T-helper 1 cell treated with Interleukin-12 subunit alpha and Interleukin-12 subunit beta and Interleukin-4 antibody, amounts not matched to agents 30 ng/mL and 1 ng/mL, for 36 hours (primary cell): Measurements from ENCODE around the gene IL1RAPL2. TPM values are rescaled to one million over a fixed set of nuclear protein-coding genes. Genes with fewer than 3 reads are reported as not detected.
"Not testable (repeated sequence)": the region's sequence is repeated elsewhere in the genome, so short reads cannot be mapped to it uniquely, and the experiment has no call there.

Experiments used
- intact Hi-C: fragments of 100-400 bp; cut with micrococcal nuclease; formaldehyde crosslinking; loops from one replicate; pipeline ENCODE4 v1.15.1; 2024
- total RNA-seq: library from RNA; stranded (reverse); gene quantifications from 2 replicates; pipeline ENCODE4 v1.2.3, GENCODE V29; 2022

Gene IL1RAPL2
- total RNA-seq, 1 donor from 2014 or later, result not detected

GRCh38 chrX:105150036-105150435 is 584.0 kb downstream of the IL1RAPL2 start:
- intact Hi-C loops, result no loop called here

- intact Hi-C loops, result no loop called here
Measured at GRCh38 chrX:105150557-105150956, 584.6 kb downstream of the IL1RAPL2 start.

- intact Hi-C loops, result no loop called here
Measured at GRCh38 chrX:105167233-105167632, 601.2 kb downstream of the IL1RAPL2 start.

- intact Hi-C loops, result no loop called here
Measured at GRCh38 chrX:105168577-105168976, 602.6 kb downstream of the IL1RAPL2 start.

- intact Hi-C loops, result loop anchor here (5.0 kb wide), 1 partner anchor 466 kb away; no protein-coding TSS in a partner anchor
Measured at GRCh38 chrX:105173071-105173470, 607.1 kb downstream of the IL1RAPL2 start.

- intact Hi-C loops, result no loop called here
Measured at GRCh38 chrX:105179644-105180043, 613.6 kb downstream of the IL1RAPL2 start.

- intact Hi-C loops, result no loop called here
Measured at GRCh38 chrX:105189093-105189492, 623.1 kb downstream of the IL1RAPL2 start.

GRCh38 chrX:105190252-105190853 is 624.4 kb downstream of the IL1RAPL2 start:
- intact Hi-C loops, result no loop called here

- intact Hi-C loops, result no loop called here
Measured at GRCh38 chrX:105191878-105192277, 625.9 kb downstream of the IL1RAPL2 start.

- intact Hi-C loops, result no loop called here
Measured at GRCh38 chrX:105209406-105209805, 643.4 kb downstream of the IL1RAPL2 start.

GRCh38 chrX:105210258-105210657 is 644.3 kb downstream of the IL1RAPL2 start:
- intact Hi-C loops, result no loop called here

GRCh38 chrX:105211066-105211575 is 645.1 kb downstream of the IL1RAPL2 start:
- intact Hi-C loops, result no loop called here

- intact Hi-C loops, result no loop called here
Measured at GRCh38 chrX:105219454-105220401, 653.7 kb downstream of the IL1RAPL2 start.

GRCh38 chrX:105220636-105221035 is 654.6 kb downstream of the IL1RAPL2 start, which contains the start of gene TEX13A:
Gene TEX13A (minus strand): TSS chrX:105220694. CDS start chrX:105220397, 297 bp downstream.
- intact Hi-C loops, result no loop called here

GRCh38 chrX:105221374-105221773 is 655.4 kb downstream of the IL1RAPL2 start:
- intact Hi-C loops, result no loop called here

GRCh38 chrX:105226499-105226898 is 660.5 kb downstream of the IL1RAPL2 start:
- intact Hi-C loops, result no loop called here

- intact Hi-C loops, result no loop called here
Measured at GRCh38 chrX:105228602-105229001, 662.6 kb downstream of the IL1RAPL2 start.

- intact Hi-C loops, result no loop called here
Measured at GRCh38 chrX:105229146-105229545, 663.1 kb downstream of the IL1RAPL2 start.

GRCh38 chrX:105237407-105237806 is 671.4 kb downstream of the IL1RAPL2 start:
- intact Hi-C loops, result not testable (repeated sequence)

- intact Hi-C loops, result no loop called here
Measured at GRCh38 chrX:105241056-105241455, 675.1 kb downstream of the IL1RAPL2 start.

- intact Hi-C loops, result no loop called here
Measured at GRCh38 chrX:105260291-105261043, 694.5 kb downstream of the IL1RAPL2 start.
